Measurements from ENCODE around the gene ITPKB.

GRCh38 chr1:226656201-226656600, 82.9 kb downstream of the ITPKB start:
- TF ChIP-seq SPI1 (IDR thresholded peaks at IDR 0.05; ENCODE audit: low read depth, low read length), result no peak
- no peak for TF ChIP-seq TAF1 (IDR thresholded peaks at IDR 0.05; ENCODE audit: low read depth, low read length)
- no peak for TF ChIP-seq POLR2AphosphoS5 (IDR thresholded peaks at IDR 0.05; ENCODE audit: low read depth, low read length)
- no peak for TF ChIP-seq POLR2A (IDR thresholded peaks at IDR 0.05; ENCODE audit: low read depth, low read length)

Measured in GM12891 (cell line).